GM21619 (cell line): ENCODE measurements around the gene ELMO1.

Source experiments
- ATAC-seq: cut with Tn5 transposase; IDR thresholded peaks from one replicate; pipeline ENCODE4 v1.9.1; 2021; ENCODE audit not compliant: unreplicated experiment

Gene ELMO1

DNA sequence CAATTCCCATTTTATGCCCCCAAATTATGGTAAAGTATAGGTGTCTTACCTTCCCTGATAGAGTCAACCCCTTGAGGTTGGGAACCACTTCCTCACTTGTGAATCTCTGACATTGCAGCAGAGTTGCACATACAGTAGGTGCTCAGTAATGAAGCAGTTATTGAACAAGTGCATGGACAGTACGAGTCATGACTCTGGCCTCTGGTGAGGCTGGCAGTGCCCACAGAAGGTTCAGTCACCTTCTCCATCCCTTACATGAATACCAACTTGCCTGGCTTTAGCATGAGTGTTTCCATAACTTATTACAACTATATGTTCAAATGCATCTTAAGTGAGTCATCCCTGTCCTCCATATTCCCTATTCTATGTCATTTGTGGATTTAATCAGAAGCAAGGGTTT, 340.0 kb downstream of the ELMO1 start:
- ATAC-seq, result no peak

DNA sequence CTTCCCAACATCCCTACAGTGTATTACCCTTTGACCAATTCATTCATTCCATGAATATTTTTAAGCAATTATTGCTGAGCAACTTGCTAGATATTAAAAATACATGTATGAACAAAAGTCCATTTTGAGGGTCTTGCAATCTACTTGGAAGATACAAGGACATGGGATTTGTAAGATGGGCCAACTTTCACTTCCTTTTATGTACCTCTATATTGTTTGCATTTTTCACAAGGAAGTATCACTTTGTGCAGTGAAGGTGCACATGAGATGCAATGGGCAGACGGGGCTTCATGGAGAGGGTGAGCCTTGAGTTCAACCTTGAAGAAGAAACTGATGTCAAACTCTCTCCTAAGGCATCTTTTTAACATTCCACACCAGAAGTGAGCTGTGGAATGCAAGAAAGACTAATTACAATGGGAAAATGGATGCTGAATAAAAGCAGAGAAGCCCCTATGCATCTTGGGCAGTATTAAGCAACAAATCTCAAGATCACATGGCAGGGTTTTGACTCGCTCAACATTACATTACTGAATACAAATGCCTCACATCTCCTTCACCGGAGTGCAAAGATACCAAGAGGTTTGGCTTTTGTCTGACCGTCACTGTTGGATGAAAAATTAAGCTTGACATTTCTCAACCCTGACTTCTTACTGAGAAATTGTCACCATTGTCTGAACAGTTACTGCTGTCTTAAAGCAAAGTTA, 341.5 kb downstream of the ELMO1 start:
- ATAC-seq, result no peak

DNA sequence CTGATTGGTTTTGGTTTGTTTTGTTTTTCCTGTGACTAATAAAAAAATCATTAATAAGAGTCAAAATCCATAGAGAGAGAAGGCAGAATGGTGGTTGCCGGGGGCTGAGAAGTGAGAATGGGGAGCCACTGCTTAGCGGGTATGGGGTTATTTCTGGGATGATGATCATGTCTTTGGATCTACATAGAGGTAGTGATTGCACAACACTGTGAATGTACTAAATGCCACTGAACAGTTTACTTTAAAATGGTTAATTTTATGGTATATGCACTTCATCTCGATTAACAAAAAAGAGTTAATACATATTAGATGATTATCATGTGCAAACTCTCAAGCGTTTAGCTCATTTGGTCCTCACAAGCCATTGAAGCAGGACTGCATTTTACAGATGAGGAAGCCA, 342.9 kb downstream of the ELMO1 start:
- ATAC-seq, result no peak

DNA sequence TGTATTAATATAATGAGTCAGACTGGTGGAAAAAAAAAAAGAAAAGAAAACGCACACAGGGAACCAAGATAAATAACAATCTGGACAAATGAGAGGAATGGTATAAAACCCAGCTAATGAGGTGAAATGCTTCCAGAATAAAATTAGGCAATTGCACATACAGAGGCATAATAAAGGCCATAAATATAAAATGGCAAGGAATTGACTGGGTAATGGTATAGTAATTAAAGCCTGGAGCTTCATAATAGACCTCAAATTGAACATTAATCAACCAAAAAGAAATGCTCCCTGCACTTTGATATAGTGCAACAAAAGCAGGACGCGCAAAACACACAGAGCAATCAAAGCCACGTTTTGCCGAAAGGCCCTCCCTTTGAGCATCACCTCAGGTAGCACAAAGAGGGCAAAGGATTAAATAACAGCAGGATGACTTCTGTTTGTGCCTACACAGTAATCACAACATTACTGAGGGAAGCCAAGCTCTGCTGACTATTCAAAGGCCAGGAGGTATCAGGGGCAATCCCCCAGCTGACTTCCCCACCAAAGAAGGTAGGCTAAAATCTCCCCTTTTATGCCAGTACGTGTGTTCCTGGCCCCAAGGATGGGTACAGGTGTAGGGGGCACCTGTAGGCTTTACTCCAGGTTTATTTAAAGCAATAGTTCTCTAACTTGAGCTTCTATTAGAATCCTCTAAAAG, 343.7 kb downstream of the ELMO1 start:
- no peak for ATAC-seq

DNA sequence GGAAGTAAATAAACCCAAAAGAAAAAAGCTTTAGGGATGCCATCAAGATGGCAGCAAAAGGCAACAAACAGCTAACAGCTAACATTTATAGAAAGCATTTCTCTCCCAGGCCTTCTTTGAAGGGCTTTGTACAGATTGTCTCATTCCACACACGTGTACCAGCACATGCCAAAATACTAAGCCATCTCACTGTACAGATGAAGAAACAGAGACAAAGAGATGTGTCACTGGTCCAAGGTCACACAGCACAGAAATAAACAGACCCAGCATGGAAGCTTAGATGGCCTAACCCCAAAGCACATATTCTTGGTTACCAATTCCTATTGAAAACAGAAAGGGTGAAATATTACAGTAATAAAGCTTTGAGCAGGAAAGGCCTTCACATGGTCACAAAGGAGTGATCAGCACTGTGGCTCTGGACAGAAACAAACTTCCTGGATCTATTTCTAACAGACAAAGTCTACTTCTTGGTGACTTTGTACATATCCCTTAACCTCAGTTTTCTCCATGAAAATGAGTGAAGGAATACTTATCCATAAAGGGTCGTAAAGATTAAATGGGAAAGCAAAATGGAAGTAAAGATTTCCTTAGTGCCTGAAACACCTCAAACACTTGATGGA, 346.0 kb downstream of the ELMO1 start:
- no peak for ATAC-seq

DNA sequence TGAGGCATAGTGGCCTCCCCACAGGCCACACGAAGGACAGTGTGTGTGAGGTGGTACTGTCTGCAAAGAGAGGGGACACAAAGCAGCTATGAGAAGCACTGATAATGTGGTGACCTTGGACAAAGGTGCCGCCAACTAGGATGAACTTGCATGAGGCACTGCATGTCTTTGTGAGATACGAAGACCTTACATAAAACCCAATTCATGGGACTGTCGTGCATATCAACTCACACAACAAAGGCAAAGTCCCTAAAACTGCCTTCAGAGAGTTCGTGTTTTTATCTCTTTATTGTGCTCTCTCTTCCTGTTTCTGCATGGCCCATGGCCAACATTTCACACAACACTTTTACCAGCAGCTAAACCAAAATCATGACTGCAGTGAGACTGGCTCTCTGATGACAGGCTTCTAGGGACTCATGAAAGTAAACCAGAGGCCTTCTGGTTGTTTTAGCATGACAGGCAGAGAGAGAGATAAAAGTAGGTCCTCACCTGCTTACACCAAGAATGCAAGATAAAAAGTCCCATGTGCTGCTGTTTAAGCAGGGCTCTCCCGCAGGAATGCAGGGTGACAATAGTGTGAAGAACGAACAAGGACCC, 347.8 kb downstream of the ELMO1 start:
- ATAC-seq, result no peak

DNA sequence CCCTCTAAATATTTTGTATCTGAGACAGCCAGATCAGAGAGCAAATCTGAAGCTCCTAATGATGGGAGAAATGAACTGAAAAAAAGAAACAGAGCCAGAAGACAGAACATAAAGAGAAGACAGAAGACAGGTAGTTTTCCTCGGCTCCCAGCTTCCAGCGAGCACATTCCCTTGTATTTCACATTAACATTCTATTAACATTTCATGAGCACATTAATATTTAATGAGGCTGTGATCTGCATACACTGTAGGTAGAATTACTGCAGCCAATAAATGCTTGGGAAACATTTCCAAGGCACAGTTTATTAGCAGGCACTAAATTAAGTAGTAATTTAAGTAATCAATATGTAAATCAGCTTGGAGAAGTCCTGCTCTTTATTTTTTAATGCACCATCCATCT, 349.9 kb downstream of the ELMO1 start:
- ATAC-seq, result no peak

DNA sequence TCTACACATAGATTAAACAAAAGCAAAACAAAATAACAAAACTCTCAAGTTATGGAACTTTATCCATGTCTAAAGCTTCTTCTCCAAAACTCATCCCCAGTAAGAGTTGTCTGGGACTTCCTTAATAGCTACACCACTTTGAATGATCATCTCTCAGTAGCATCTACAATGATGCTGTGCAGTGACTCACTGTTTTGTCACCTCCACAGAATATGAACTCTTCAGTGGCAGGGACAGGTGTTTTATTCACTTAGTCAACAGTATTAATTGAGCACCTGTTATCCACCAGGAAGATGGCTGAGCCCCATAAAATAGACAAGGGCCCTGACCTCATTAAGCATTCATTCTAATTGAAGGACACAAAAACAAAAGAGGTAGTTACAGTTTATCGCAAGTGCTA, 350.7 kb downstream of the ELMO1 start:
- ATAC-seq, result no peak

DNA sequence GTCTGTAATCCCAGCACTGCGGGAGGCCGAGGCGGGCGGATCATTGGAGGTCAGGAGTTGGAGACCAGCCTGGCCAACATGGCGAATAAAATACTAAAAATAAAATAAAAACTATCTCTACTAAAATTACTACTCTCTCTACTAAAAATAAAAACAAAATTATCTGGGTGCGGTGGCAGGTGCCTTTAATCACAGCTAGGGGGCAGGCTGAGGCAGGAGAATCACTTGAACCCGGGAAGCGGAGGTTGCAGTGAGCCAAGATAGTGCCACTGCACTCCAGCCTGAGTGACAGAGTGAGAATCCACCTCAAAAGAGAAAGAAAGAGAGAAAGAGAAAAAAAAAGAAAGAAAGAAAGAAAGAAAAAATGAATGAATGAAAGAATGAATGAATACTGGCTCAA, 351.4 kb downstream of the ELMO1 start:
- ATAC-seq, result no peak

DNA sequence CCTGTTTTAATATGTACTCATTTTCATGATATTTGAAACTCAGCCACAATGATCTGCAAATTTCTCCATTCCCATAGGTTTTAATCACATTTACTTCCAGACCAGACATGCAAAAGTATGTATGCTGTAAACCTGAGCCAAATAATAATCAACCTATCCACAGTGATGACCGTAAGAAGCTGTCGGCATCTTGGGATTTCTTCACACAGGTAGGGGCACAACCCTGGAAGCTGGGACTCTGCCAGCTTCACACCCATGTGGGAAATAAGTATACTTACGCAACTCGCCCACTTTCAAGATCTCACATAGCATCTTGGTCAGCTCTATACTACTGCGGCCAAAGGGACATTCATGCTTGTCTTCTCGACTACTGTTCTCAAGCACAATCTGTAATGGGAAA, 352.3 kb downstream of the ELMO1 start:
- no peak for ATAC-seq

DNA sequence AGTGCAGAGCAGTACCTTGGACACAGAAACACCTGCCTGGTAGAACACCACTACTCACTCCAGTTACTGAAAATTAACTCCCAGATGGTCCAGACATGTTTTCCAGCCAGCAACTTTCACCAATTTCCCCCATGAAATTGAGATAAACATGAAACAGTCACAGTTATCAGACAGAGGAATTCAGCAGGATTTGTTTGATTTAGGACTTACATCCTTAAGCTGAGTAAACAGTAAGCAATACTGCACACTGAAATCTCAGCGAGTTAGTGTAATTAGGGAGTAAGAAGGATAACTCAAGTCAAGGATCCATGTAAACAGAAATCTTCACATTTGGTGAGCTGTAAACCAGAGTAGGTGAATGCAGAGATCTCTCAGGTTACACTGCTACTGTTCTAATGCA, 353.5 kb downstream of the ELMO1 start:
- ATAC-seq, result no peak

DNA sequence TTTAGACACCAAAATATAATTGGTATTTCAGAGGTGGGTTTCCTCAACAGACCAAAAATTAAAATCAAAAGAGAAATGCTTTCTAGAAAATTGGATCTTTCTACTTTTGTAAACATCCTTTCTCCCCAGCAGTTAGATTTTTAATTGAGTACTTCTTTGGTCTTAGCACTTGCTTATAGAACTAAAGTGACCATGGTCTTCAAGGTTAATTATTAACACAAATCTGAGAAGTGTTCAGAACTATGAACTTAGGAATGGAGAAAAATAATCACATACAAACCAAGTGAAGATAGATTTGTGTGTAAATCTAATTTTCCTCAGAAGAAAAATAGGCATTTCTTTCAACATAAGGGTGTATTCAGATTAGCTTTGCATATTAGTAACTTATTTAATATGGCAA, 355.4 kb downstream of the ELMO1 start:
- ATAC-seq, result no peak

DNA sequence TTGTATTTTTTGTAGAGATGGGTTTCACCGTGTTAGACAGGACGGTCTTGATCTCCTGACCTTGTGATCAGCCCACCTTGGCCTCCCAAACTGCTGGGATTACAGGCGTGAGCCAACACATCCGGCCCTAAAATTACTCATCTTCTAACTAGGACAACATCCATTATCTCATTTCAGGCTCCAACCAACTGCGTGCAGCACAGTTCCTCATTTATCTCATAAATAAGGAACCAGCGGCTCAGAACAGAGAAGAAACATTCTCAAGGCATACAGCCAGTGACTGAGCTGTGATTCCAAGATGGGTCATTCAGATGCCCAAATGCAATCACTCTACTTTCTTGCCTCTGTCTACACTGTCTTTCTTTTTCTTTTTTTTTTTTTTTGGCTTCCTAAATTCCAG, 356.1 kb downstream of the ELMO1 start:
- ATAC-seq, result no peak

DNA sequence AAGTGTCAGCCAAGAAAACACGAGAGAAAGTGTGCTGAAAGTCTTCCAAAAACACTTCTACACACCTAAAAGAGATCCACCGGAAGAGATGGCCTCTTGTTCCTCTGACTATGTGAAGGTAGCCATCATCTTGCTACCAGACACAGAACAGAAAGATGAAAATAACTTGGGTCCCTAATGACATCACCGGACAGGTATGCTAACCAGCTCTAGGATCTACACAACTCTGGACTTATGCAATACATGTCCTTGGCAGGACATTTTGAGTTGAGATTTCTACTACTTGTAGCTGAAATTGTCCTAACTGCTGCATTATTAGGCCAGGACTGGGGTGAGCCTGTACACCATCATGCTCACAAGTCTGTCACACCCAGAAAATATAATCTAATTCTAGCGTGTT, 358.7 kb downstream of the ELMO1 start:
- no peak for ATAC-seq

DNA sequence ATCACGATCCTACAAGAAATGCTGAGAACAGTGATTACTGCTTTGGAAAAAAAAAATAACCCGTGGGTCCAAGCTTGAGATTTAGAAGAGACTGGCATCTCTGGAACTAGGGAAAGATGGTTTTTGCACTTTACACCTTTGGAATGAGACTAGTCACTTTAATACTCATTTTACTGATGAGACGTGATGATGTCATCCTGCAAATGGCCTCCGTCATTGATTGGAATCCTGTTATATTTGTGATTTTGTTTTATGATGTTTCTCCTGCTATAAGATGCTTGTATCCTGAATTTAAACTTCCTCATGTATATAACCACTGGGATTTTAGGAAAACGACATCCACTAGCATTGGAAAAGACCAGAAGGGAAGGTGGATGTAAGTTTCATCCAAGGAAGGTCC, 363.1 kb downstream of the ELMO1 start:
- ATAC-seq, result no peak

DNA sequence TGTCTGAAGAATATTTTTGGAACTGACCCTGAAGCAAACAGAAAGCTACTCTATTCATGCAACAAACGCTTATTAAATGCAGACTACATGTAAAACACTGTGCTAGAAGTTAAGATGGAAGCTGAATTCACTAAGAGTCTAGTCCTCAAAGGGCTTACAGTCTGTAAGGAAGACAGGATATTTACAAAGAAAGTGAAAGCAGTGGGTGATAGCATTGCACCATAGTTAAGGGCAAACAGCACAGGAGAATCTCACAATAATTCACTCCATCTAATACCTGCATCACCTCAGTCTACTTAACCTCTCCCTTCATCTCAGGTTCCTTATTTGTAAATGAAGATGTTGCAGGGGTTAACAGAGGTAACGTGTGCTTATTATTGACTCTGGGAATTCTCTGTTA, 364.4 kb downstream of the ELMO1 start:
- ATAC-seq, result no peak

DNA sequence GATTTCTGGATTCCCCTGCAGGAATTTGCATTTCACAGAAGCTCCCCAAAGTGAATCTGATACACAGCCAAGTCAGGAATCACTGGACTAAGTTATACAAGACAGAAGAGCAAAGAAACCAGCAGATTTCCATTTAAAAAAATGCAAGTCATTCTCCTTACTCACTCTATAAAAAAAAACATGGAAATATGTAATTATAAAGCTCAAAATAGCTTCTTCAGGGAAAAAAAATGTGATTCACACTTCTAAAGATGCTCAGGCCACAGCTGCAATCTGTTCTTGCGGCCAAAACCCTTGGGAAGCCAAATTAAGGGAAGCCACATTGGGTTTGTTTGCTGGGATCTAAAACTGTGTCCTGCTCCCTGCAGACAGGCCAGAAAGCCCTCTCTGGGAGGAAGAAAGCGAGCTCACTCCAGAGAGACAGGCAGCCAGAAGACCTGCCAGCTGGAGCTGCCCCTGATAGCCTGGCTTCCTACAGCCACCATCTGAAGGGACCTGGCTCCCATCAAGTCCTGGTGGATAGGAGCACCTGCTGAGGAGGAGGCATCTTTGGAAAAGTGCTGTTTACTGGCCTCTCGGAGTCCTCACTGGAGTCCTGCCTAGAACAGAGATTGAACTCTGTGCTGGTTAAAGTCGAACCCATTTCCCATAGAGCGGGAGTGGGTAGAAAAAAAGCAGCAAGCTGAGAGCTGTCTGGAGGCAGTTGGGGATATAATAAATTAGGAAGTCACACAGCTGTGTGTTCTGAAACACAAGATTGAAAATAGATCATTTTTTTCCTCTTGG, 365.2 kb downstream of the ELMO1 start:
- no peak for ATAC-seq

DNA sequence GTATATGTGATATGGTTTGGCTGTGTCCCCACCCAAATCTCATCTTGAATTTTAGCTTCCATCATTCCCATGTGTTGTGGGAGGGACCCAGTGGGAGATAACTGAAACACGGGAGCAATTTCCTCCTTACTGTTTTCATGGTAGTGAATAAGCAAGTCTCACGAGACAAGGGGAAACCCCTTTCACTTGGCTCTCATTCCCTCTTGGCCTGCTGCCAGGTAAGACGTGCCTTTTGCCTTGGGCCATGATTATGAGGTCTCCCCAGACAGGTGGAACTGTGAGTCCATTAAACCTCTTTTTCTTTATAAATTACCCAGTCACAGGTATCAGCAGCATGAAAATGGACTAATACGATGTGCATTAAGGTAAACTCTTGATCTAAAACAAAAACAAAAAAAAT, 367.2 kb downstream of the ELMO1 start:
- ATAC-seq, result no peak

DNA sequence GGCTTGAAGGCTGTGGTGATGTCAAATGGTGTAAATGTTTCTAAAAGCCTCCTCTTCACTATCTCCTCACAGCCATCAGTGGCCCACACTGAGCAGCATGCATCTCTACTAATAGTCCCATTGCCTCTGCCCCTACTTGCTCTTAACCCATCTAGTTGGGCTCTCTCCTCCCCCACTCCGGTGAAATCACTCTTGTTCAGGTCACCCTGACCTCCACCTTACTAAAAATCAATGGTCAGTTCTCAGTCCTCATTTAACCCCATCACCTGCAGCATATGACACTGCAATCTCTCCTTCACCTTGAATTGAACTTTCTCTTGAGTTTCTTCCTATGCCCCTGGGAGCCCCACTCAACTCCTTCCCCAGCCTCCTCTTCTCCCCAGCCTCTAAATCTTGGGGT, 369.2 kb downstream of the ELMO1 start:
- no peak for ATAC-seq

DNA sequence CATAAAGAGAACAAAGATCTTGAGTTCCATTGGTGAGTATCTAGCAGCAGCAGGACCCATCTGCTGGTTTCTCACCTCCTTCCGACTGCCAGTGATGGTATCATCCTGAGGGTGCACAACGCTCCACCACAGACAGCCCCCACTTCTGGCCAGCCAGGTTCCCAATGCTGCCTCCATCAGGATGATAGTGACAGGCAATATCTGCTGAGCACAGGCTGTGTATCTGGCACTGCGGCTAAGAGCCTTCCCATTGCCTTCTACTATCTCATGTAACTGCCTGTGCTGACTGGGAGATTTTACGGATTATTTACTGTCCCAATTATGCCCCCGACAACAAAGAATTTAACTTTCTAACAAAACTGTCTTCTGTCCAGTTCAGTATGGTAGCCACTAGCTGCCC, 372.0 kb downstream of the ELMO1 start:
- no peak for ATAC-seq

DNA sequence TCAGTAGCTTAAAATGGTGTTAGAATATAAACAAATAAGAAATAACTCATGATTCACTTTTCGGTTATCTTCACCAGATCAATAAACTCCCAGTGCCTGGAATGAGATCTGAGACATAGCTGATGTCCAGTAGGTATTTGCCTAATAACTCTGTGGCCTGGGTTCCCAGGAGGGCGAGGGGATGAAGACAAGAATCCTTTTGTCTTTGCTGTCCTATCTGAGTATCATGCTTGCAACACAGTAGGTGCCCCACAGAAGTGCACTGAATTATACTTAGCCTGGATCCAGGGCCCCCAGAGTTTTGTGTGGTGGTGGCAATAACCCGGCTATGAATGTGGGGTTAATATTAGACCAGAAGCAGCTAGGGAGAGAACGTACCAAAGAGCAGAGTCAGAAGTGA, 374.3 kb downstream of the ELMO1 start:
- ATAC-seq, result no peak
